Measurements from ENCODE around the gene SYMPK.
"Not testable (repeated sequence)": the region's sequence is repeated elsewhere in the genome, so short reads cannot be mapped to it uniquely, and the experiment has no call there.

Gene SYMPK

GRCh38 chr19:45805719-45806118 lies 57.2 kb downstream of the SYMPK start:
- no peak for DNase-seq

GRCh38 chr19:45804959-45805230 lies 58.1 kb downstream of the SYMPK start:
- DNase-seq, result no peak

GRCh38 chr19:45804140-45804958 lies 58.6 kb downstream of the SYMPK start:
- DNase-seq, result no peak

GRCh38 chr19:45801603-45802175 lies 61.3 kb downstream of the SYMPK start:
- DNase-seq, result no peak

- no peak for DNase-seq
Measured at GRCh38 chr19:45800070-45800553, 62.8 kb downstream of the SYMPK start.

GRCh38 chr19:45799541-45799940 lies 63.4 kb downstream of the SYMPK start:
- not testable (repeated sequence) for DNase-seq

GRCh38 chr19:45798995-45799517 lies 63.9 kb downstream of the SYMPK start:
- peak in 30 of 56 donors; percentile 8 to 72 (median 29) for DNase-seq

GRCh38 chr19:45794627-45795026 lies 68.3 kb downstream of the SYMPK start:
- DNase-seq, result no peak

GRCh38 chr19:45793876-45794275 lies 69.1 kb downstream of the SYMPK start:
- no peak for DNase-seq

GRCh38 chr19:45793178-45793564 lies 69.8 kb downstream of the SYMPK start:
- DNase-seq, result no peak

GRCh38 chr19:45792470-45793177 lies 70.3 kb downstream of the SYMPK start, which contains the start of gene DMWD:
Gene DMWD, minus strand, starts transcription at chr19:45792845. Its CDS starts 89 bp downstream, at chr19:45792756.
- DNase-seq, result peak; percentile 47 to 99 (median 98)

- no peak for DNase-seq
Measured at GRCh38 chr19:45791744-45792469, 71.0 kb downstream of the SYMPK start.

GRCh38 chr19:45790942-45791341 lies 72.0 kb downstream of the SYMPK start:
- DNase-seq, result no peak

GRCh38 chr19:45789035-45789786 lies 73.7 kb downstream of the SYMPK start:
- no peak for DNase-seq

- DNase-seq, result no peak
Measured at GRCh38 chr19:45786533-45786894, 76.4 kb downstream of the SYMPK start.

- no peak for DNase-seq
Measured at GRCh38 chr19:45785781-45786532, 77.0 kb downstream of the SYMPK start.

- DNase-seq, result no peak
Measured at GRCh38 chr19:45785097-45785496, 77.8 kb downstream of the SYMPK start.

GRCh38 chr19:45784096-45784495 lies 78.9 kb downstream of the SYMPK start:
- DNase-seq, result no peak

- peak in 1 of 56 donors; percentile 9 for DNase-seq
Measured at GRCh38 chr19:45782820-45783785, 79.8 kb downstream of the SYMPK start.

Data from amygdala (tissue), 56 donors.